PC-9 (cell line): ENCODE measurements around the gene LAG3. TPM values are rescaled to one million over a fixed set of nuclear protein-coding genes. Genes with fewer than 3 reads are reported as not detected.

ENCODE experiments used
- BruUV-seq: library from RNA; stranded (reverse); fragments of 400-500 nt; replicated peaks from 2 replicates; lab custom pipeline; 2021; lab: Mats Ljungman, UMichigan
- CTCF ChIA-PET: fragments of 300-600 bp; sonication (Branson Sonifier 250); formaldehyde crosslinking; loops from one replicate; lab custom pipeline; 2022; ENCODE audit warnings: antibody characterized with exemption; lab: Charles Lee
- POLR2A ChIA-PET: fragments of 300-600 bp; sonication (Branson Sonifier 250); formaldehyde crosslinking; loops from one replicate; lab custom pipeline; 2022; ENCODE audit warnings: antibody characterized with exemption; ENCODE audit not compliant: unreplicated experiment; lab: Charles Lee
- DNase-seq, 2 experiments: peaks; one replicate each; pipeline versions ENCODE4 v3.0.0 to v3.0.0-alpha.2; 2015 to 2022; ENCODE audit warnings: mixed read lengths in 1 of 2
- H2AFZ ChIP-seq: fragments of 200-600 bp; sonication (generic); 2 replicates; pipeline ENCODE4 v1.8.1; 2017; ENCODE audit warnings: antibody characterized with exemption
- H3F3A ChIP-seq: fragments of 200-600 bp; sonication (generic); 2 replicates; pipeline ENCODE4 v1.8.1; 2017; ENCODE audit warnings: antibody characterized with exemption, mild to moderate bottlenecking, low read depth; ENCODE audit not compliant: insufficient read depth
- H3K27ac ChIP-seq: fragments of 200-600 bp; sonication (generic); 2 replicates; pipeline ENCODE4 v1.6.1; 2016; ENCODE audit warnings: mixed run types
- H3K27me3 ChIP-seq: fragments of 200-600 bp; sonication (generic); 2 replicates; pipeline ENCODE4 v1.6.1; 2016; ENCODE audit warnings: low read depth, mixed run types; ENCODE audit not compliant: insufficient read depth
- H3K36me3 ChIP-seq: fragments of 200-600 bp; sonication (generic); 2 replicates; pipeline ENCODE4 v1.6.1; 2016; ENCODE audit warnings: low read depth, mixed run types
- H3K4me1 ChIP-seq: fragments of 200-600 bp; sonication (generic); replicated peaks from 2 replicates; pipeline ENCODE4 v1.6.1; 2016; ENCODE audit warnings: mixed run types; ENCODE audit not compliant: insufficient read depth
- H3K4me2 ChIP-seq: fragments of 200-600 bp; sonication (generic); 2 replicates; pipeline ENCODE4 v1.6.1; 2017; ENCODE audit warnings: mixed run types
- H3K4me3 ChIP-seq: fragments of 200-600 bp; sonication (generic); 2 replicates; pipeline ENCODE4 v1.6.1; 2016; ENCODE audit warnings: mixed run types
- H3K79me2 ChIP-seq: fragments of 200-600 bp; sonication (generic); 2 replicates; pipeline ENCODE4 v1.6.1; 2017; ENCODE audit warnings: low read depth, mixed run types
- H3K9me2 ChIP-seq: fragments of 200-600 bp; sonication (generic); 2 replicates; pipeline ENCODE4 v1.8.1; 2017; ENCODE audit warnings: mild to moderate bottlenecking; ENCODE audit not compliant: insufficient read depth
- H3K9me3 ChIP-seq: fragments of 200-600 bp; sonication (generic); 2 replicates; pipeline ENCODE4 v1.8.1; 2016; ENCODE audit warnings: low read depth; ENCODE audit not compliant: insufficient read depth
- H4K20me1 ChIP-seq: fragments of 200-600 bp; sonication (generic); 2 replicates; pipeline ENCODE4 v1.8.1; 2017; ENCODE audit not compliant: insufficient read depth
- CTCF ChIP-seq: fragments of 200-600 bp; sonication (generic); conservative IDR thresholded peaks from 2 replicates; pipeline ENCODE4 v1.6.1; 2017; ENCODE audit warnings: mixed run types, antibody characterized with exemption, mild to moderate bottlenecking, moderate library complexity
- EZH2 ChIP-seq: fragments of 200-600 bp; sonication (generic); IDR thresholded peaks from 2 replicates; pipeline ENCODE4 v1.8.0; 2017; ENCODE audit warnings: antibody characterized with exemption, low read depth
- intact Hi-C: fragments of 100-400 bp; cut with micrococcal nuclease; formaldehyde crosslinking; loops from one replicate; pipeline ENCODE4 v1.10.0; 2022; ENCODE audit not compliant: unreplicated experiment
- total RNA-seq: library from RNA; stranded (reverse); gene quantifications from 2 replicates; pipeline ENCODE4 v1.2.3, GENCODE V29; 2021

The LAG3 gene
- total RNA-seq, 1 experiment from 2014 or later, result 10.5 TPM

- Histone ChIP-seq H3K36me3 (no peaks in the 10 kb centered on the region), H4K20me1 (no peaks in the 10 kb centered on the region), H3F3A (peaks cover 14% of the 10 kb centered on the region; the same call in 1 of the 2 replicates), H3K4me2 (no peak overlapping the region), H3K27me3 (no peaks in the 10 kb centered on the region), H3K79me2 (no peaks in the 10 kb centered on the region), H3K9me2 (no peaks in the 10 kb centered on the region), H3K4me1 (peaks cover 12% of the 10 kb centered on the region), H2AFZ (no peak overlapping the region), H3K27ac (no peak overlapping the region), H3K9me3 (no peaks in the 10 kb centered on the region), H3K4me3 (no peak overlapping the region)
- BruUV-seq, result no TSS peak
- intact Hi-C loops, result no loop called here
- no peak for DNase-seq
- ChIA-PET POLR2A (interaction anchor here (0.6 to 0.7 kb wide), 2 partner anchors 175 to 266 kb away, joined by 3 to 6 read pairs; partner anchors contain the start of gene MRPL51), CTCF (no interaction called here)
- TF ChIP-seq CTCF, result no peak
- no peak for TF ChIP-seq EZH2
Observed at GRCh38 chr12:6759741-6760140, 12.6 kb upstream of the LAG3 start.

- TF ChIP-seq CTCF, result no peak
- Histone ChIP-seq H2AFZ (peak overlapping the region; percentile 70), H3K9me2 (no peaks in the 10 kb centered on the region), H3K4me2 (peak overlapping the region; percentile 77), H3K4me3 (peak overlapping the region; percentile 21; the same call in 1 of the 2 replicates), H3K36me3 (no peaks in the 10 kb centered on the region), H3K27ac (no peak overlapping the region), H3F3A (peaks cover 23% of the 10 kb centered on the region), H3K4me1 (peaks cover 30% of the 10 kb centered on the region), H3K27me3 (no peaks in the 10 kb centered on the region), H3K9me3 (no peaks in the 10 kb centered on the region), H4K20me1 (peaks cover 8% of the 10 kb centered on the region; the same call in 1 of the 2 replicates), H3K79me2 (peaks cover 15% of the 10 kb centered on the region)
- DNase-seq, result no peak
- ChIA-PET POLR2A (interaction anchor here (0.6 kb wide), 1 partner anchor 131 kb away, joined by 6 read pairs; no protein-coding TSS in a partner anchor), CTCF (interaction anchor here (0.6 to 2.0 kb wide), 3 partner anchors 10 to 88 kb away, joined by 3 to 10 read pairs (median 5); partner anchors contain the start of genes CDCA3 and MLF2)
- intact Hi-C loops, result no loop called here
- BruUV-seq, result no TSS peak
Observed at GRCh38 chr12:6763380-6763779, 8.9 kb upstream of the LAG3 start.

- H3F3A ChIP-seq, result peaks cover 23% of the 10 kb centered on the region
- H3K4me1 ChIP-seq, result peaks cover 36% of the 10 kb centered on the region
- ChIA-PET POLR2A (interaction anchor here (0.6 to 0.7 kb wide), 2 partner anchors 11 to 132 kb away, joined by 3 to 6 read pairs; partner anchors contain the start of gene MLF2), CTCF (interaction anchor here (0.7 to 4.8 kb wide), 3 partner anchors 11 to 87 kb away, joined by 3 to 83 read pairs (median 10); partner anchors contain the start of genes CDCA3 and MLF2)
- peak; percentile 97 to 98 for DNase-seq
- intact Hi-C loops, result loop anchor here (1.0 to 2.0 kb wide), 3 partner anchors 11 to 151 kb away; partner anchors contain the start of genes MLF2 and ZNF384
- TF ChIP-seq EZH2 (no peak), CTCF (no peak)
- no peaks in the 10 kb centered on the region for H3K27me3 ChIP-seq
- no peak overlapping the region; the same call in 1 of the 2 replicates for H3K27ac ChIP-seq
- H3K36me3 ChIP-seq, result no peaks in the 10 kb centered on the region
- peaks cover 23% of the 10 kb centered on the region for H3K79me2 ChIP-seq
- H3K9me3 ChIP-seq, result no peaks in the 10 kb centered on the region
- BruUV-seq, result no TSS peak
- H3K4me2 ChIP-seq, result peak overlapping the region; percentile 77
- H3K9me2 ChIP-seq, result no peaks in the 10 kb centered on the region
- peak overlapping the region; percentile 21; the same call in 1 of the 2 replicates for H3K4me3 ChIP-seq
- peaks cover 16% of the 10 kb centered on the region; the same call in 1 of the 2 replicates for H4K20me1 ChIP-seq
- peak overlapping the region; percentile 70 for H2AFZ ChIP-seq
Observed at GRCh38 chr12:6764011-6764828, 8.1 kb upstream of the LAG3 start.
